ENCODE measurements around the gene SLC9A9.
A peak's percentile ranks its signal among the peaks of the same experiment; 100 is the strongest.

Gene SLC9A9

GRCh38 chr3:143786219-143787191 is 61.8 kb downstream of the SLC9A9 start:
- no peak overlapping the region for H3K4me3 ChIP-seq (ENCODE audit: low read length)
- TF ChIP-seq, protein P1, sequence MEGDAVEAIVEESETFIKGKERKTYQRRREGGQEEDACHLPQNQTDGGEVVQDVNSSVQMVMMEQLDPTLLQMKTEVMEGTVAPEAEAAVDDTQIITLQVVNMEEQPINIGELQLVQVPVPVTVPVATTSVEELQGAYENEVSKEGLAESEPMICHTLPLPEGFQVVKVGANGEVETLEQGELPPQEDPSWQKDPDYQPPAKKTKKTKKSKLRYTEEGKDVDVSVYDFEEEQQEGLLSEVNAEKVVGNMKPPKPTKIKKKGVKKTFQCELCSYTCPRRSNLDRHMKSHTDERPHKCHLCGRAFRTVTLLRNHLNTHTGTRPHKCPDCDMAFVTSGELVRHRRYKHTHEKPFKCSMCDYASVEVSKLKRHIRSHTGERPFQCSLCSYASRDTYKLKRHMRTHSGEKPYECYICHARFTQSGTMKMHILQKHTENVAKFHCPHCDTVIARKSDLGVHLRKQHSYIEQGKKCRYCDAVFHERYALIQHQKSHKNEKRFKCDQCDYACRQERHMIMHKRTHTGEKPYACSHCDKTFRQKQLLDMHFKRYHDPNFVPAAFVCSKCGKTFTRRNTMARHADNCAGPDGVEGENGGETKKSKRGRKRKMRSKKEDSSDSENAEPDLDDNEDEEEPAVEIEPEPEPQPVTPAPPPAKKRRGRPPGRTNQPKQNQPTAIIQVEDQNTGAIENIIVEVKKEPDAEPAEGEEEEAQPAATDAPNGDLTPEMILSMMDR (IDR thresholded peaks at IDR 0.05; ENCODE audit: insufficient read depth, low read depth, low read length, missing control alignments): no peak
- DNase-seq (ENCODE audit: low read depth): no peak

DNA sequence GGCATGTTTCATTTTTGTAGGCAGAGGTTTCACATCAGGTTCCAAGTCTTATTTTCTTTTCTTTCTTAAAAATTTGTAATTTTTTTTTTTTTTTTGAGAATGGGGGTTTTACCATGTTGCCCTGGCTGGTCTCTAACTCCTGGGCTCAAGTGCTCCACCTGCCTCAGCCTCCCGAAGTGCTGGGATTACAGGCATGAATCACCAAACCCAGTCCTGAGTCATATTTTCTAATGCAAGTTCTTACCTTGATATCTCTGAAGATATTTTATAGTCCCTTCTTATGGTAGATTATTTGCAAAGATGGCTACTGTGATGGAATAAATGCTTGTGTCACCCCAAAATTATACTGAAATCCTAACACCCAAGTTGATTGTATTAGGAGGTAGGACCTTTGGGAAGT is 63.8 kb downstream of the SLC9A9 start:
- TF ChIP-seq, protein P1 (IDR thresholded peaks at IDR 0.05; ENCODE audit: insufficient read depth, low read depth, low read length, missing control alignments): no peak
- DNase-seq (ENCODE audit: low read depth): peak; percentile 58
- no peak overlapping the region for H3K4me3 ChIP-seq (ENCODE audit: low read length)

- DNase-seq (ENCODE audit: low read depth): no peak
- TF ChIP-seq, protein P1 (IDR thresholded peaks at IDR 0.05; ENCODE audit: insufficient read depth, low read depth, low read length, missing control alignments): no peak
- H3K4me3 ChIP-seq (ENCODE audit: low read length): no peak overlapping the region
These were observed 64.4 kb downstream of the SLC9A9 start for GRCh38 chr3:143783851-143784370.

DNA sequence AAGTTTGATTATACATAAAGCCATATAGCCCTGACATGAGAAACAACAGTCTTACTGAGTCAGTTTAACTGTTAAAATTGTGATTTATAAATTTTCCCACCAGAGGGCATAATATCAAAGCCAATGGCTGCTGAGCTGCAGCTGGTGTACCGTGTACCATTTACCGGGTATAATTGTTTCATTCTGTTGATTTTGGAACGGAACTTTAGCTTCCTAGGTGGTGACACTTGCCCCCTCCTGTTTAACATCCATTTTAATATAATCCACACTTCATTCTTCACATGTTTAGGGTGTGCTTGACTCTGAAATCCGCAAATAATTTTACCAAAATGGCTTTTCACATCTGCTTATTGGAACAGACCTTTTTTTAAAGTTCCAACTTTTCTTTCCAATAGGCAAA is 72.8 kb downstream of the SLC9A9 start:
- TF ChIP-seq, protein P1 (IDR thresholded peaks at IDR 0.05; ENCODE audit: insufficient read depth, low read depth, low read length, missing control alignments): peak; percentile 61
- DNase-seq (ENCODE audit: low read depth): peak; percentile 48

DNA sequence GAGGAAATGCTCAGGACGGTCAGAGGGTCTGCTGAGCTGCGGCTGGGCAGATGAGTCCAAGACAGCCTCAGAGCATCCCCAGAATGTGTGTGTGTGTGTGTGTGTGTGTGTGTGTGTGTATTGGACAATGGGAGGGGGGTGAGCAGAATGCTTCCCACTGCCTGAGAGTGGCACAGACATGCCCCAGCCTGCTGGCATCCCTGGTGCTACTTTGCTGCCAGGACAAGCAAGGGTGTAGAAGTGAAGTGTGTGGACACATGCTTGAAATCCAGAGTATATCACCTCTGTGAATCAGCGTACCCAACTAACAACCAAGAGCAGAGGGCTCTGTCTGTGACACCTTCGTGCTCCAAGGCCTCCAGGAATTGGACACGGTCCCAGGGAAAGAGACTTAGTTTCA is 76.3 kb downstream of the SLC9A9 start:
- peak; percentile 63 for DNase-seq (ENCODE audit: low read depth)
- H3K4me3 ChIP-seq (ENCODE audit: low read length): no peak overlapping the region
- TF ChIP-seq, protein P1 (IDR thresholded peaks at IDR 0.05; ENCODE audit: insufficient read depth, low read depth, low read length, missing control alignments): no peak

More for the DNA sequence above, 72.8 kb downstream of the SLC9A9 start:
- no peak overlapping the region for H3K4me3 ChIP-seq (ENCODE audit: low read length)

DNA sequence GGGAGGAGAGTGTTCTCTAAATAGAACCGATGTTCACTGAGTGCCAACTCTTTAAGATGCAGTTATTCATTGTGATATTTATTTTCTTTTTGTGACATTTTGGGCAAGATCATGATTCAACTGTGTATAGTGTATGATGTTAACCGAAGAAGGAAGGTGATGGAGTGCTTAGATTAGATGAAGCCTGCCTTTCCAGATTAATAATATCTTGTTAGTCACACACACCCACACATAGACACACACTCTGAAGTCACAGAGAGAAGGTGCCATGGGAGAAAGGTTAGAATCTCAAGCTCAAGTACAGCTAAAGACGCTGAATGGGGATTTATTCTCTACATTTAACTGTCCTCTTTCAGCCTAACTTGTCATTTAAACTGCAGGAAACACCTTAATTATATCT is 77.0 kb downstream of the SLC9A9 start:
- DNase-seq (ENCODE audit: low read depth): peak; percentile 21
- H3K4me3 ChIP-seq (ENCODE audit: low read length): no peak overlapping the region
- TF ChIP-seq, protein P1 (IDR thresholded peaks at IDR 0.05; ENCODE audit: insufficient read depth, low read depth, low read length, missing control alignments): no peak

Data from epithelial cell of esophagus (primary cell).